ENCODE results near the gene NTNG2.

NTNG2 gene

GRCh38 chr9:132185073-132186009, 23.5 kb downstream of the NTNG2 start:
- ATAC-seq = no peak
- TF ChIP-seq ZC3H10 (CRISPR knock-in tag; IDR thresholded peaks at IDR 0.05) = no peak
- TF ChIP-seq ZNF8 (CRISPR knock-in tag; IDR thresholded peaks at IDR 0.05) = no peak
- TF ChIP-seq BACH2 (CRISPR knock-in tag; IDR thresholded peaks at IDR 0.05; ENCODE audit: borderline replicate concordance) = no peak
- TF ChIP-seq SNAI2 (CRISPR knock-in tag; IDR thresholded peaks at IDR 0.05) = no peak
- TF ChIP-seq ESRRG (CRISPR knock-in tag; IDR thresholded peaks at IDR 0.05) = no peak

GRCh38 chr9:132187121-132187620, 25.3 kb downstream of the NTNG2 start:
- TF ChIP-seq TCF4 (CRISPR knock-in tag; IDR thresholded peaks at IDR 0.05; ENCODE audit: borderline replicate concordance) = no peak
- no peak for TF ChIP-seq GLIS3 (CRISPR knock-in tag; IDR thresholded peaks at IDR 0.05)
- no peak for TF ChIP-seq ZNF70 (CRISPR knock-in tag; IDR thresholded peaks at IDR 0.05)
- TF ChIP-seq OSR1 (CRISPR knock-in tag; IDR thresholded peaks at IDR 0.05) = no peak
- TF ChIP-seq ZNF8 (CRISPR knock-in tag; IDR thresholded peaks at IDR 0.05) = no peak
- no peak for TF ChIP-seq TSHZ2 (CRISPR knock-in tag; IDR thresholded peaks at IDR 0.05)
- ATAC-seq = no peak

GRCh38 chr9:132190966-132191365, 29.1 kb downstream of the NTNG2 start:
- TF ChIP-seq ISL1 (CRISPR knock-in tag; IDR thresholded peaks at IDR 0.05) = no peak
- no peak for TF ChIP-seq TSHZ2 (CRISPR knock-in tag; IDR thresholded peaks at IDR 0.05)
- TF ChIP-seq PPARA (CRISPR knock-in tag; IDR thresholded peaks at IDR 0.05; ENCODE audit: borderline replicate concordance) = no peak
- TF ChIP-seq ESRRG (CRISPR knock-in tag; IDR thresholded peaks at IDR 0.05) = no peak
- TF ChIP-seq GLIS3 (CRISPR knock-in tag; IDR thresholded peaks at IDR 0.05) = no peak
- no peak for TF ChIP-seq RARB (CRISPR knock-in tag; IDR thresholded peaks at IDR 0.05)
- TF ChIP-seq SNAI2 (CRISPR knock-in tag; IDR thresholded peaks at IDR 0.05) = no peak
- no peak for TF ChIP-seq ZFP3 (CRISPR knock-in tag; IDR thresholded peaks at IDR 0.05)
- TF ChIP-seq POU6F1 (CRISPR knock-in tag; IDR thresholded peaks at IDR 0.05; ENCODE audit: borderline replicate concordance, low read depth) = no peak
- TF ChIP-seq ZFP30 (CRISPR knock-in tag; IDR thresholded peaks at IDR 0.05) = no peak
- no peak for TF ChIP-seq TOX (CRISPR knock-in tag; IDR thresholded peaks at IDR 0.05; ENCODE audit: borderline replicate concordance)
- no peak for TF ChIP-seq PATZ1 (CRISPR knock-in tag; IDR thresholded peaks at IDR 0.05; ENCODE audit: borderline replicate concordance)
- no peak for TF ChIP-seq CSDC2 (CRISPR knock-in tag; IDR thresholded peaks at IDR 0.05)
- no peak for TF ChIP-seq ZC3H10 (CRISPR knock-in tag; IDR thresholded peaks at IDR 0.05)
- no peak for TF ChIP-seq ARNTL (CRISPR knock-in tag; IDR thresholded peaks at IDR 0.05; ENCODE audit: borderline replicate concordance, low read depth)
- no peak for TF ChIP-seq CSRNP3 (CRISPR knock-in tag; IDR thresholded peaks at IDR 0.05)
- TF ChIP-seq TCF4 (CRISPR knock-in tag; IDR thresholded peaks at IDR 0.05; ENCODE audit: borderline replicate concordance) = no peak
- TF ChIP-seq ZNF565 (CRISPR knock-in tag; conservative IDR thresholded peaks at IDR 0.05; ENCODE audit: low read depth) = no peak
- no peak for ATAC-seq
